ENCODE measurements around the gene ACAP3. TPM values are rescaled to one million over a fixed set of nuclear protein-coding genes. Genes with fewer than 3 reads are reported as not detected.

The ACAP3 gene
- total and polyA plus RNA-seq, 7 donors = 7.2 to 57.1 (median 23.5) TPM

GRCh38 chr1:1340791-1341548, 33.2 kb upstream of the ACAP3 start:
- Histone ChIP-seq H3K27me3 (no peaks in the 10 kb centered on the region), H3K9me3 (no peaks in the 10 kb centered on the region), H3K4me3 (no peak overlapping the region), H3K27ac (no peak overlapping the region), H3K4me1 (peaks cover 0 to 20% (median 17%) of the 10 kb centered on the region in 4 donors), H3K36me3 (peaks cover 16 to 60% (median 37%) of the 10 kb centered on the region in 4 donors)
- DNase-seq = no peak
- intact Hi-C loops (cut with DNase I) = no loop called here
- TF ChIP-seq POLR2AphosphoS5 (IDR thresholded peaks at IDR 0.05) = no peak
- no peak for TF ChIP-seq POLR2A (IDR thresholded peaks at IDR 0.05)
- no peak for TF ChIP-seq EP300 (IDR thresholded peaks at IDR 0.05)
- TF ChIP-seq, protein P1, sequence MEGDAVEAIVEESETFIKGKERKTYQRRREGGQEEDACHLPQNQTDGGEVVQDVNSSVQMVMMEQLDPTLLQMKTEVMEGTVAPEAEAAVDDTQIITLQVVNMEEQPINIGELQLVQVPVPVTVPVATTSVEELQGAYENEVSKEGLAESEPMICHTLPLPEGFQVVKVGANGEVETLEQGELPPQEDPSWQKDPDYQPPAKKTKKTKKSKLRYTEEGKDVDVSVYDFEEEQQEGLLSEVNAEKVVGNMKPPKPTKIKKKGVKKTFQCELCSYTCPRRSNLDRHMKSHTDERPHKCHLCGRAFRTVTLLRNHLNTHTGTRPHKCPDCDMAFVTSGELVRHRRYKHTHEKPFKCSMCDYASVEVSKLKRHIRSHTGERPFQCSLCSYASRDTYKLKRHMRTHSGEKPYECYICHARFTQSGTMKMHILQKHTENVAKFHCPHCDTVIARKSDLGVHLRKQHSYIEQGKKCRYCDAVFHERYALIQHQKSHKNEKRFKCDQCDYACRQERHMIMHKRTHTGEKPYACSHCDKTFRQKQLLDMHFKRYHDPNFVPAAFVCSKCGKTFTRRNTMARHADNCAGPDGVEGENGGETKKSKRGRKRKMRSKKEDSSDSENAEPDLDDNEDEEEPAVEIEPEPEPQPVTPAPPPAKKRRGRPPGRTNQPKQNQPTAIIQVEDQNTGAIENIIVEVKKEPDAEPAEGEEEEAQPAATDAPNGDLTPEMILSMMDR (IDR thresholded peaks at IDR 0.05) = no peak
- WGBS, 2 donors = 94% methylated on average over 36 of the region's 36 CpGs

GRCh38 chr1:1340185-1340584, 32.5 kb upstream of the ACAP3 start:
- 82 to 90% methylated on average over 23 of the region's 23 CpGs for WGBS, 2 donors
- Histone ChIP-seq H3K4me3 (no peak overlapping the region), H3K27me3 (no peaks in the 10 kb centered on the region), H3K4me1 (peaks cover 0 to 12% (median 9%) of the 10 kb centered on the region in 4 donors), H3K9me3 (no peaks in the 10 kb centered on the region), H3K36me3 (peaks cover 16 to 64% (median 37%) of the 10 kb centered on the region in 4 donors), H3K27ac (no peak overlapping the region)
- intact Hi-C loops (cut with DNase I) = no loop called here
- no peak for DNase-seq
- no peak for TF ChIP-seq POLR2A (IDR thresholded peaks at IDR 0.05)
- TF ChIP-seq, protein P1 (IDR thresholded peaks at IDR 0.05) = no peak
- TF ChIP-seq EP300 (IDR thresholded peaks at IDR 0.05) = no peak
- no peak for TF ChIP-seq POLR2AphosphoS5 (IDR thresholded peaks at IDR 0.05)

DNA sequence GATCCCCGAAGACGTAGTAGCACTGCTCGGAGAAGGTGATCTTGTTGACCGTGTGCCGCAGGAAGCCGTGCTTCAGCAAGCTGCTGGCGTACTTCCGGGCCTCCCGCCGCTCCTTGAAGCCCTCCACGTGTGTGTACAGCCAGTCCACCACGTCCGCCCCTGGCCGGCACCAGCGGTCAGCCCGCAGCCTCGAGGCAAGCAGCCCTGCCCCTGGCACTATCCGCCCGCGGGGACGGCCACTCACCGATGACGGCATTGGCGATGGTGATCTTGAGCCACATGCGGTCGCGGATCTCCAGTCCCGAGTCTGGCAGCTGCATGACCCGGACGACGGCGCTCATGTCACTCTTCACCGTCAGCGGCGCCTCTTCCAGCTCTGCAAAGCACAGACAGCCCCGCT, 30.5 kb upstream of the ACAP3 start:
- H3K36me3 ChIP-seq = peaks cover 16 to 64% (median 37%) of the 10 kb centered on the region in 4 donors
- 95 to 96% methylated on average over 36 of the region's 36 CpGs for WGBS, 2 donors
- TF ChIP-seq, protein P1 (IDR thresholded peaks at IDR 0.05) = no peak
- TF ChIP-seq POLR2A (IDR thresholded peaks at IDR 0.05) = no peak
- TF ChIP-seq EP300 (IDR thresholded peaks at IDR 0.05) = no peak
- TF ChIP-seq POLR2AphosphoS5 (IDR thresholded peaks at IDR 0.05) = no peak

GRCh38 chr1:1337793-1338147, 30.0 kb upstream of the ACAP3 start:
- Histone ChIP-seq H3K36me3 (peaks cover 16 to 64% (median 37%) of the 10 kb centered on the region in 4 donors), H3K4me3 (no peak overlapping the region), H3K4me1 (no peaks in the 10 kb centered on the region), H3K27me3 (no peaks in the 10 kb centered on the region), H3K27ac (no peak overlapping the region), H3K9me3 (no peaks in the 10 kb centered on the region)
- intact Hi-C loops (cut with DNase I) = no loop called here
- WGBS, 2 donors = 42 to 82% methylated on average over 18 of the region's 18 CpGs
- DNase-seq = no peak
- no peak for TF ChIP-seq POLR2A (IDR thresholded peaks at IDR 0.05)

More for the DNA sequence above, 30.5 kb upstream of the ACAP3 start:
- no peaks in the 10 kb centered on the region for H3K9me3 ChIP-seq
- no peaks in the 10 kb centered on the region for H3K27me3 ChIP-seq
- no peaks in the 10 kb centered on the region for H3K4me1 ChIP-seq
- DNase-seq = no peak
- intact Hi-C loops (cut with DNase I) = no loop called here
- no peak overlapping the region for H3K4me3 ChIP-seq
- no peak overlapping the region for H3K27ac ChIP-seq

- DNase-seq = no peak
- Histone ChIP-seq H3K27ac (no peak overlapping the region), H3K9me3 (no peaks in the 10 kb centered on the region), H3K27me3 (no peaks in the 10 kb centered on the region), H3K4me3 (no peak overlapping the region), H3K4me1 (no peaks in the 10 kb centered on the region), H3K36me3 (peaks cover 16 to 63% (median 37%) of the 10 kb centered on the region in 4 donors)
- TF ChIP-seq EP300 (IDR thresholded peaks at IDR 0.05) = no peak
- 86 to 92% methylated on average over 32 of the region's 32 CpGs for WGBS, 2 donors
- intact Hi-C loops (cut with DNase I) = no loop called here
Measured at GRCh38 chr1:1336931-1337792, 29.4 kb upstream of the ACAP3 start.

Data from sigmoid colon (tissue), 7 donors.